ENCODE results near the gene TMUB1.

Gene TMUB1

GRCh38 chr7:151121380-151122170 is 38.3 kb upstream of the TMUB1 start:
- no peak for FAIRE-seq
- DNase-seq (ENCODE audit: insufficient read length, low spot score): no peak

GRCh38 chr7:151120896-151121295 is 37.6 kb upstream of the TMUB1 start:
- DNase-seq (ENCODE audit: insufficient read length, low spot score) (no peak), FAIRE-seq (no peak)

- no peak for FAIRE-seq
- no peak for DNase-seq (ENCODE audit: insufficient read length, low spot score)
These were observed 36.6 kb upstream of the TMUB1 start for GRCh38 chr7:151119902-151120301.

GRCh38 chr7:151119055-151119415 is 35.7 kb upstream of the TMUB1 start:
- DNase-seq (ENCODE audit: insufficient read length, low spot score): no peak
- no peak for FAIRE-seq

- FAIRE-seq (no peak), DNase-seq (ENCODE audit: insufficient read length, low spot score) (no peak)
These were observed 35.1 kb upstream of the TMUB1 start for GRCh38 chr7:151118108-151119054.

- no peak for FAIRE-seq
- DNase-seq (ENCODE audit: insufficient read length, low spot score): no peak
These were observed 34.3 kb upstream of the TMUB1 start for GRCh38 chr7:151117565-151117964.

GRCh38 chr7:151116603-151117440 is 33.5 kb upstream of the TMUB1 start:
- FAIRE-seq (no peak), DNase-seq (ENCODE audit: insufficient read length, low spot score) (no peak)

- DNase-seq (ENCODE audit: insufficient read length, low spot score) (no peak), FAIRE-seq (no peak)
These were observed 32.6 kb upstream of the TMUB1 start for GRCh38 chr7:151115836-151116418.

- FAIRE-seq: no peak
- DNase-seq (ENCODE audit: insufficient read length, low spot score): peak; percentile 80
These were observed 32.0 kb upstream of the TMUB1 start for GRCh38 chr7:151115121-151115835.

GRCh38 chr7:151114151-151115090 is 31.1 kb upstream of the TMUB1 start:
- DNase-seq (ENCODE audit: insufficient read length, low spot score) (no peak), FAIRE-seq (no peak)

GRCh38 chr7:151113344-151114150 is 30.3 kb upstream of the TMUB1 start:
- DNase-seq (ENCODE audit: insufficient read length, low spot score): no peak
- FAIRE-seq: no peak

GRCh38 chr7:151110941-151111645 is 27.8 kb upstream of the TMUB1 start:
- DNase-seq (ENCODE audit: insufficient read length, low spot score) (peak; percentile 97), FAIRE-seq (peak; percentile 96)

GRCh38 chr7:151110236-151110940 is 27.1 kb upstream of the TMUB1 start:
- DNase-seq (ENCODE audit: insufficient read length, low spot score) (no peak), FAIRE-seq (no peak)

GRCh38 chr7:151109094-151110048 is 26.1 kb upstream of the TMUB1 start:
- DNase-seq (ENCODE audit: insufficient read length, low spot score): no peak
- no peak for FAIRE-seq

- no peak for FAIRE-seq
- DNase-seq (ENCODE audit: insufficient read length, low spot score): no peak
These were observed 24.6 kb upstream of the TMUB1 start for GRCh38 chr7:151107882-151108281.
